Spleen (tissue), 11 donors: ENCODE results near the gene GNG7. TPM values are rescaled to one million over a fixed set of nuclear protein-coding genes. Genes with fewer than 3 reads are reported as not detected.

Experiments used
- DNase-seq: peaks from one replicate; pipeline ENCODE4 v3.0.0-alpha.2; 2020
- H3K27ac ChIP-seq, 8 donors: fragments of 200-600 bp; sonication (generic) in 7 of 8; 1 replicate in 4 of 8; 2 replicates in 4 of 8; pipeline versions ENCODE4 v1.5.0 to v1.8.0; 2016 to 2021; ENCODE audit warnings: inconsistent platforms in 4 of 8, mild to moderate bottlenecking in 4 of 8, moderate library complexity in 1 of 8
- H3K27me3 ChIP-seq, 7 donors: fragments of 200-600 bp; sonication (generic) in 6 of 7; replicated peaks in 1 of 7; 1 replicate in 4 of 7; 2 replicates in 3 of 7; pipeline versions ENCODE4 v1.5.0 to v1.8.0; 2016 to 2021; ENCODE audit warnings: inconsistent platforms in 3 of 7, mild to moderate bottlenecking in 1 of 7
- H3K36me3 ChIP-seq, 6 donors: fragments of 200-600 bp; sonication (generic) in 5 of 6; 1 replicate in 4 of 6; 2 replicates in 2 of 6; pipeline versions ENCODE4 v1.5.0 to v1.8.0; 2016 to 2021; ENCODE audit warnings: inconsistent platforms in 2 of 6
- H3K4me1 ChIP-seq, 6 donors: fragments of 200-600 bp; sonication (generic) in 5 of 6; 1 replicate in 3 of 6; 2 replicates in 3 of 6; pipeline versions ENCODE4 v1.5.0 to v1.8.0; 2016 to 2021; ENCODE audit warnings: inconsistent platforms in 3 of 6
- H3K4me3 ChIP-seq, 8 donors: fragments of 200-600 bp; sonication (generic) in 7 of 8; 1 replicate in 4 of 8; 2 replicates in 4 of 8; pipeline versions ENCODE4 v1.5.0 to v1.8.0; 2016 to 2021; ENCODE audit warnings: inconsistent platforms in 4 of 8, mild to moderate bottlenecking in 4 of 8, moderate library complexity in 2 of 8
- H3K9me3 ChIP-seq, 8 donors: fragments of 200-600 bp; sonication (generic) in 7 of 8; 1 replicate in 4 of 8; 2 replicates in 4 of 8; pipeline versions ENCODE4 v1.5.0 to v1.8.0; 2016 to 2021; ENCODE audit warnings: inconsistent platforms in 4 of 8
- POLR2A ChIP-seq, 3 donors: fragments of 450-650 bp; IDR thresholded peaks; one replicate each; pipeline ENCODE4 v1.5.1; 2017; ENCODE audit warnings: antibody characterized with exemption in 3 of 3, mild to moderate bottlenecking in 1 of 3
- POLR2AphosphoS5 ChIP-seq, 3 donors: sonication (generic); formaldehyde crosslinking; IDR thresholded peaks; one replicate each; pipeline ENCODE4 v1.5.1; 2017; ENCODE audit warnings: antibody characterized with exemption in 3 of 3
- WGBS, 5 donors: extraction: QIAGEN DNeasy Blood & Tissue Kit in 3 of 5; methylation state at CpG; one replicate each; pipeline versions ENCODE4 v1.1.5 to v1.1.7; 2013 to 2018; 5-methylcytosine and 5-hydroxymethylcytosine counted together
- intact Hi-C: fragments of 100-400 bp; cut with DNase I; formaldehyde crosslinking; loops from one replicate; pipeline ENCODE4 v1.15.0; 2023; ENCODE audit warnings: low total_unique reads
- polyA plus RNA-seq, 3 donors: library from polyadenylated mRNA; stranded (reverse); fragments of 200-250 nt; gene quantifications; one replicate each; pipeline ENCODE4 v1.2.1, GENCODE V29; 2013
- total RNA-seq, 7 donors: library from RNA; depleted of rRNA in 3 of 7; stranded (reverse); fragments of >200 nt in 3 of 7; fragmentation: NEBNext Ultra II Directional in 4 of 7; extraction: Animal tissue kit (Norgen Biotek cat#: 25700) in 4 of 7; gene quantifications; one replicate each; pipeline versions ENCODE4 v1.1.0 to v1.2.1, GENCODE V29; 2016 to 2021
- TF ChIP-seq, protein P1 (sequence below), 11 experiments: fragments of 200-600 bp in 7 of 11; fragments of 450-650 bp in 4 of 11; sonication (generic) in 4 of 11; IDR thresholded peaks in 8 of 11; conservative IDR thresholded peaks in 3 of 11; 1 replicate in 7 of 11; 2 replicates in 4 of 11; pipeline versions ENCODE4 v1.4.0 to v1.8.0; 2016 to 2021; ENCODE audit warnings: antibody characterized with exemption in 11 of 11, inconsistent platforms in 4 of 11, mild to moderate bottlenecking in 1 of 11
- donor health status: healthy with polysubstance abuse.
- donor health status: DM: no; HTN: no; CAD: no; lungs with moderate emphysema.
- donor health status: DM: no; HTN: no; CAD: no.
- donor health status: Bipolar disorder and iron deficiency.
- donor health status: healthy.
- donor health status: DM: no; HTN: no; CAD: no.
- donor health status: DM: yes; HTN: yes; CAD: no.

Gene GNG7
- total and polyA plus RNA-seq, 10 donors: 17.2 to 34.6 (median 18.9) TPM

DNA sequence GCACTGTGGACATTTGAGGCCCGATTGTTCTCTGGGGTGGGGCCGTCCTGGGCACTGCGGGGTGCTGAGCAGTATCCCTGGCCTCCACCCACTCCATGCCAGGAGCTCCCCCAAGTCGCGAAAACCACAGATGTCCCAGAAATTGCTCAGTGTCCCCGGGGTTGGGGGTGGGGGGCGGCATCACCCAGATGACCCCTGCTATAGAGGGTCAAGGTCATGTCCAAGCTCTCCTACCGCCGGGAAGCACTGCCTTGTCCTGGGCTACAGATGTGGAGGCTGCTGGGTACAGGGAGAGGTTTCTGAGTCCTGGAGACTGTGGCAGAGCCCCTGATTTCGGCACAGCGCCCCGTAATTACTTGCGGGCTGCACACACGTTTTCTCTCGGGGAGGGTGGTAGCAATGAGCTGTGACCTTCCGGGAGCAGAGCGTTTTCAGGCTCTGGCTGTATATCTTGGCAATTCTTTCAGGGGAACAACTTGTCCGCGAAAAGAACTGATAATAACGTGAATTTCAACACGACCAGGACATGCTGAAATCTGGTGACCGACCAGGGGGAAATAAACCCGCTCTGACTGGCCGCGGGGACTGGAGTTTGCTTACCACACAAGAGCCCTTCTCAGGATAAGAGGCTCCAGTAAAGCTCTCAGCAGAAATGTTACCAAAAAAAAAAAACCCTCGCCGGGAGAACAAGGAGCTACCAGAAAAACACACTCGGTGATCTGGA lies 68.1 kb downstream of the GNG7 start:
- Histone ChIP-seq H3K4me1 (peaks cover 10 to 98% (median 76%) of the 10 kb centered on the region in 6 donors), H3K9me3 (peaks cover 2 to 18% (median 14%) of the 10 kb centered on the region in 8 donors), H3K27me3 (no peaks in the 10 kb centered on the region), H3K4me3 (peak overlapping the region in 1 of 8 donors; percentile 46), H3K36me3 (no peaks in the 10 kb centered on the region), H3K27ac (peak overlapping the region; percentile 35 to 97 (median 83))
- intact Hi-C loops: no loop called here
- no peak for TF ChIP-seq POLR2A (IDR thresholded peaks at IDR 0.05)
- TF ChIP-seq POLR2AphosphoS5 (IDR thresholded peaks at IDR 0.05): peak in 2 of 3 donors; percentile 12 to 50
- peak; percentile 85 for DNase-seq
- 51 to 79% (median 65%) methylated on average over 24 to 28 of the region's 28 CpGs for WGBS, 5 donors

DNA sequence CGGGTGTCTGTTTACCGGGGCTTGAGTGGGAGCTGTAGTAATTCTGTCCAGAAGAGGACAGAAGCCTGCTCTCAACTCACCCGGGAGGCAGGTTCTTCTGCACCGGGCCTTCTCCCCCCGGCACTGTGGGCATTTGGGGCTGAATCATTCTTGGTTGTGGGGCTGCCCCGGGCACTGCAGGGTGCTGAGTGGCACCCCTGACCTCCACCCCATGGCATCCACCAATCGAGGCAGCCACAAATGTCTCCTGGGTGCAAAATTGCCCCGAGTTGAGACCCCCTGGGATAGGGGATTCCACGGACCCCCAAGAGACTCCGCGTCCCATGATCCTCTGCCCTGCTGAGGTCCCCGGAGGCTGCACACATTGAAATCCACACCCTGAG lies 68.8 kb downstream of the GNG7 start:
- Histone ChIP-seq H3K4me1 (peaks cover 10 to 98% (median 76%) of the 10 kb centered on the region in 6 donors), H3K27ac (peak overlapping the region in 6 of 8 donors; percentile 76 to 97 (median 85)), H3K27me3 (no peaks in the 10 kb centered on the region), H3K4me3 (peak overlapping the region in 1 of 8 donors; percentile 46), H3K36me3 (no peaks in the 10 kb centered on the region), H3K9me3 (peaks cover 2 to 18% (median 14%) of the 10 kb centered on the region in 8 donors)
- intact Hi-C loops: no loop called here
- TF ChIP-seq, protein P1, sequence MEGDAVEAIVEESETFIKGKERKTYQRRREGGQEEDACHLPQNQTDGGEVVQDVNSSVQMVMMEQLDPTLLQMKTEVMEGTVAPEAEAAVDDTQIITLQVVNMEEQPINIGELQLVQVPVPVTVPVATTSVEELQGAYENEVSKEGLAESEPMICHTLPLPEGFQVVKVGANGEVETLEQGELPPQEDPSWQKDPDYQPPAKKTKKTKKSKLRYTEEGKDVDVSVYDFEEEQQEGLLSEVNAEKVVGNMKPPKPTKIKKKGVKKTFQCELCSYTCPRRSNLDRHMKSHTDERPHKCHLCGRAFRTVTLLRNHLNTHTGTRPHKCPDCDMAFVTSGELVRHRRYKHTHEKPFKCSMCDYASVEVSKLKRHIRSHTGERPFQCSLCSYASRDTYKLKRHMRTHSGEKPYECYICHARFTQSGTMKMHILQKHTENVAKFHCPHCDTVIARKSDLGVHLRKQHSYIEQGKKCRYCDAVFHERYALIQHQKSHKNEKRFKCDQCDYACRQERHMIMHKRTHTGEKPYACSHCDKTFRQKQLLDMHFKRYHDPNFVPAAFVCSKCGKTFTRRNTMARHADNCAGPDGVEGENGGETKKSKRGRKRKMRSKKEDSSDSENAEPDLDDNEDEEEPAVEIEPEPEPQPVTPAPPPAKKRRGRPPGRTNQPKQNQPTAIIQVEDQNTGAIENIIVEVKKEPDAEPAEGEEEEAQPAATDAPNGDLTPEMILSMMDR (IDR thresholded peaks at IDR 0.05 in 8 of 11, conservative IDR thresholded peaks at IDR 0.05 in 3 of 11): no peak
- TF ChIP-seq POLR2A (IDR thresholded peaks at IDR 0.05) (no peak), POLR2AphosphoS5 (IDR thresholded peaks at IDR 0.05) (no peak)
- 73 to 84% (median 79%) methylated on average over 10 to 12 of the region's 12 CpGs for WGBS, 5 donors
- no peak for DNase-seq

DNA sequence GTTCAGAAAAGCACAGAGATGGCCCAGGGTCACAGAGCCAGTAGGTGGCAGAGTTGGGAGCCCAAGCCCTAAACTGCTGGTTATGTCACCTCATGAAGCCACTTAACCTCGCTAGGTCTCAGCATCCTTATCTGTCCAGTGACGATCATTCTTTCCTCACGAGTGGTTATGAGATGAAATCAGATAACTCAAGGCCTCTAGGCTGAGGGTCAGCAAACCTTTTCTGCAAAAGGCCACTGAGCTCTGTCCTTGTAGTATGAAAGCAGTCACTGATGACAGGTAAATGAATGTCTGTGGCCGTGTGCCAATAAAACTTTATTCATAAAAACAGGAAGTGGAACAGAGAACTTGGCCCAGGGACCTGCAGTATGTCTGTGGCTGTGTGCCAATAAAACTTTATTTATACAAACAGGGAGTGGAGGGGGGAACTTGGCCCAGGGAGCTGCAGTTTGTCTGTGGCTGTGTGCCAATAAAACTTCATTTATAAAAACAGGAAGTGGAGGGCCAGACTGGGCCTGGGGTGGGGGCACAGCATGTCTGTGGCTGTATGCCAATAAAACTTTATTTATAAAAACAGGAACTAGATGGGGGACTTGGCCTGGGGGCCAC lies 71.2 kb downstream of the GNG7 start:
- H3K27me3 ChIP-seq: no peaks in the 10 kb centered on the region
- 73 to 87% (median 79%) methylated on average over 4 of the region's 4 CpGs for WGBS, 5 donors
- H3K9me3 ChIP-seq: peaks cover 2 to 20% (median 14%) of the 10 kb centered on the region in 8 donors
- TF ChIP-seq POLR2A (IDR thresholded peaks at IDR 0.05) (no peak), POLR2AphosphoS5 (IDR thresholded peaks at IDR 0.05) (peak in 1 of 3 donors; percentile 57)
- TF ChIP-seq, protein P1 (IDR thresholded peaks at IDR 0.05 in 8 of 11, conservative IDR thresholded peaks at IDR 0.05 in 3 of 11): no peak
- intact Hi-C loops: no loop called here
- peak overlapping the region in 7 of 8 donors; percentile 82 to 97 (median 92) for H3K27ac ChIP-seq
- DNase-seq: peak; percentile 78
- no peaks in the 10 kb centered on the region for H3K36me3 ChIP-seq
- H3K4me3 ChIP-seq: peak overlapping the region in 1 of 8 donors; percentile 55
- H3K4me1 ChIP-seq: peaks cover 15 to 100% (median 80%) of the 10 kb centered on the region in 6 donors

DNA sequence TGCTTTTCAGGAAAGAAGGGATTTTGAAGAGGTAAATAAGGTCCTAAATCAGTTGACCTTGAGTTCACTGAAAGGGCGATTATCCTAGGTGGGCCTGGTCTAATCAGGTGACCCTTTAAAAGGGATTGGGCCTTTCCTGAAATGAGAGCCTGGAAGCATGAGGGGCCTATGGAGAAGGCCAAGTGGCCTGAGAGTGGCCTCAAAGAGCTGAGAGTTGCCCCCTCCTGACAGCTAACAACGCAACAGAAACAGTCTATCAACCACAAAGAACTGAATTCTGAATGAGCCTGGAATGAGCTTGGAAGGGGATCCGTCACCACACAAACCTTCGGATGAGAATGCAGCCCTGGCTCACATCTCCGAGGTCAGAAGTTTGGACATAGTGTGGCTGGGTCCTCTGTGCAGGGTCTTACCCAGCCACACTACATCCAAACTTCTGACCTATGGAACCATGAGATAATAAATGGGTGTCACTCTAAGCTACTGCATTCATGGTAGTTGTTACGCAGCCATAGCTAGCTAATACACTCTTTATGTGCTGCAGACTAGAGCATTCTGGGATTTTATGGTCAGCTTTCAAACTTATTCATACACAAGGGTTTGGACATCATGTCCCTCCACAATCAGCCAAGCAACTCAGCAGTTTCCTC lies 72.0 kb downstream of the GNG7 start:
- no peaks in the 10 kb centered on the region for H3K27me3 ChIP-seq
- peak overlapping the region; percentile 59 to 97 (median 89) for H3K27ac ChIP-seq
- 95 to 98% (median 97%) methylated on average over 6 of the region's 6 CpGs for WGBS, 5 donors
- no peaks in the 10 kb centered on the region for H3K36me3 ChIP-seq
- H3K9me3 ChIP-seq: peaks cover 2 to 20% (median 14%) of the 10 kb centered on the region in 8 donors
- H3K4me3 ChIP-seq: peak overlapping the region in 1 of 8 donors; percentile 55
- DNase-seq: no peak
- intact Hi-C loops: no loop called here
- no peak for TF ChIP-seq POLR2A (IDR thresholded peaks at IDR 0.05)
- no peak for TF ChIP-seq POLR2AphosphoS5 (IDR thresholded peaks at IDR 0.05)
- TF ChIP-seq, protein P1 (IDR thresholded peaks at IDR 0.05 in 8 of 11, conservative IDR thresholded peaks at IDR 0.05 in 3 of 11): no peak
- peaks cover 23 to 100% (median 82%) of the 10 kb centered on the region in 6 donors for H3K4me1 ChIP-seq
